Testis (tissue), 3 donors: ENCODE results near the gene FAT2. TPM values are rescaled to one million over a fixed set of nuclear protein-coding genes. Genes with fewer than 3 reads are reported as not detected.

Source experiments
- DNase-seq: peaks from one replicate; pipeline ENCODE4 v3.0.0-alpha.2; 2019
- H3K27ac ChIP-seq, 2 donors: fragments of 200-600 bp; sonication (generic); one replicate each; pipeline ENCODE4 v1.5.1; 2019
- H3K27me3 ChIP-seq: fragments of 200-600 bp; sonication (generic); one replicate; pipeline ENCODE4 v1.5.1; 2019
- H3K36me3 ChIP-seq: fragments of 200-600 bp; sonication (generic); one replicate; pipeline ENCODE4 v1.5.1; 2017; ENCODE audit warnings: low read depth; ENCODE audit errors: missing control alignments
- H3K4me1 ChIP-seq: fragments of 200-600 bp; sonication (generic); one replicate; pipeline ENCODE4 v1.5.1; 2019
- H3K4me3 ChIP-seq, 2 donors: fragments of 200-600 bp; sonication (generic); one replicate each; pipeline ENCODE4 v1.5.1; 2017 to 2019
- H3K9me3 ChIP-seq: fragments of 200-600 bp; sonication (generic); one replicate; pipeline ENCODE4 v1.5.1; 2017
- CTCF ChIP-seq, 3 experiments: fragments of 450-650 bp in 2 of 3; fragments of 200-600 bp in 1 of 3; sonication (generic) in 1 of 3; IDR thresholded peaks; one replicate each; pipeline ENCODE4 v1.5.1; 2016 to 2019; ENCODE audit warnings: antibody characterized with exemption in 3 of 3, mild to moderate bottlenecking in 2 of 3, moderate library complexity in 1 of 3
- POLR2A ChIP-seq: fragments of 450-650 bp; IDR thresholded peaks from one replicate; pipeline ENCODE4 v1.6.1; 2017; ENCODE audit warnings: antibody characterized with exemption, mild to moderate bottlenecking, moderate library complexity
- WGBS, 2 donors: methylation state at CpG; one replicate each; pipeline ENCODE4 v1.1.5; 2018; 5-methylcytosine and 5-hydroxymethylcytosine counted together
- intact Hi-C: fragments of 100-400 bp; cut with DNase I; formaldehyde crosslinking; loops from one replicate; pipeline ENCODE4 v1.15.1; 2023; ENCODE audit warnings: low total_unique reads
- polyA plus RNA-seq: library from polyadenylated mRNA; stranded (reverse); fragments of 350-450 nt; fragmentation: Illumina TruSeq; extraction: RNeasy Lipid Tissue Mini Kit (QIAGEN cat#74804); gene quantifications from one replicate; pipeline ENCODE4 v1.2.3, GENCODE V29; 2014; ENCODE audit warnings: low read depth, low replicate concordance; ENCODE audit not compliant: insufficient read depth
- total RNA-seq, 2 donors: library from RNA; depleted of rRNA; stranded (reverse); fragments of >200 nt; gene quantifications; one replicate each; pipeline ENCODE4 v1.2.3, GENCODE V29; 2016

Gene FAT2
- total and polyA plus RNA-seq, 3 donors from 2014 or later: 10.3 to 21.8 (median 18.0) TPM

GRCh38 chr5:151595411-151595826 lies 4.3 kb upstream of the FAT2 start:
- no peak for DNase-seq
- intact Hi-C loops: no loop called here

GRCh38 chr5:151592855-151593408 lies 1.8 kb upstream of the FAT2 start:
- no peak overlapping the region for H3K27ac ChIP-seq
- no peaks in the 10 kb centered on the region for H3K27me3 ChIP-seq
- 72 to 82% methylated on average over 6 to 10 of the region's 10 CpGs for WGBS, 2 donors
- TF ChIP-seq POLR2A: no peak
- TF ChIP-seq CTCF (IDR thresholded peaks at IDR 0.05): no peak
- no peaks in the 10 kb centered on the region for H3K36me3 ChIP-seq
- intact Hi-C loops: no loop called here
- peaks cover 8% of the 10 kb centered on the region for H3K4me1 ChIP-seq
- H3K9me3 ChIP-seq: no peaks in the 10 kb centered on the region
- no peak overlapping the region for H3K4me3 ChIP-seq
- no peak for DNase-seq

More at GRCh38 chr5:151595411-151595826, 4.3 kb upstream of the FAT2 start:
- Histone ChIP-seq H3K4me1 (peaks cover 8% of the 10 kb centered on the region), H3K9me3 (no peaks in the 10 kb centered on the region), H3K27ac (no peak overlapping the region), H3K4me3 (no peak overlapping the region), H3K36me3 (no peaks in the 10 kb centered on the region), H3K27me3 (no peaks in the 10 kb centered on the region)
- 93 to 95% methylated on average over 7 to 9 of the region's 11 CpGs for WGBS, 2 donors
- TF ChIP-seq POLR2A (no peak), CTCF (IDR thresholded peaks at IDR 0.05) (no peak)

GRCh38 chr5:151589878-151590570 lies 1.1 kb downstream of the FAT2 start:
- Histone ChIP-seq H3K36me3 (no peaks in the 10 kb centered on the region), H3K27me3 (no peaks in the 10 kb centered on the region), H3K4me3 (no peak overlapping the region), H3K27ac (no peak overlapping the region), H3K9me3 (no peaks in the 10 kb centered on the region), H3K4me1 (no peaks in the 10 kb centered on the region)
- intact Hi-C loops: no loop called here
- 89 to 96% methylated on average over 6 of the region's 6 CpGs for WGBS, 2 donors
- no peak for DNase-seq
- TF ChIP-seq POLR2A (no peak), CTCF (IDR thresholded peaks at IDR 0.05) (no peak)

GRCh38 chr5:151587796-151588555 lies 3.2 kb downstream of the FAT2 start:
- H3K4me3 ChIP-seq: no peak overlapping the region
- no peak overlapping the region for H3K27ac ChIP-seq
- H3K9me3 ChIP-seq: no peaks in the 10 kb centered on the region
- H3K27me3 ChIP-seq: no peaks in the 10 kb centered on the region
- WGBS, 2 donors: 95 to 96% methylated on average over 5 of the region's 5 CpGs
- H3K36me3 ChIP-seq: no peaks in the 10 kb centered on the region
- intact Hi-C loops: no loop called here
- DNase-seq: no peak
- H3K4me1 ChIP-seq: no peaks in the 10 kb centered on the region
- TF ChIP-seq CTCF (IDR thresholded peaks at IDR 0.05) (no peak), POLR2A (no peak)
